Endothelial cell of umbilical vein (primary cell): Measurements from ENCODE around the gene GALNT12. TPM values are rescaled to one million over a fixed set of nuclear protein-coding genes. Genes with fewer than 3 reads are reported as not detected.

ENCODE experiments used
- BruUV-seq: library from RNA; stranded (reverse); fragments of 400-500 nt; replicated peaks from 2 replicates; lab custom pipeline; 2021; lab: Mats Ljungman, UMichigan
- CTCF ChIA-PET: fragments of 300-600, 350-600 bp; sonication (Branson Sonifier 250); formaldehyde crosslinking; loops from one replicate; lab custom pipeline; 2021; ENCODE audit warnings: antibody characterized with exemption, inconsistent platforms; lab: Charles Lee
- POLR2A ChIA-PET: fragments of 300-600, 350-600 bp; sonication (Branson Sonifier 250); formaldehyde crosslinking; loops from one replicate; lab custom pipeline; 2021; ENCODE audit warnings: antibody characterized with exemption, inconsistent platforms; lab: Charles Lee
- DNase-seq: peaks from one replicate; pipeline ENCODE4 v3.0.0-alpha.2; 2011; ENCODE audit warnings: low read depth, low spot score
- FAIRE-seq: peaks from 2 replicates; lab custom pipeline; 2011; peaks lifted over from hg19 to GRCh38; lab: Jason Lieb, UNC
- H2AFZ ChIP-seq: 2 replicates; pipeline ENCODE4 v1.6.0; 2012; ENCODE audit warnings: low read depth, low read length, control low read depth, inconsistent platforms
- H3K27ac ChIP-seq: 2 replicates; pipeline ENCODE4 v1.5.1; 2011; ENCODE audit warnings: low read depth, mild to moderate bottlenecking, control low read depth, low read length, moderate library complexity; ENCODE audit not compliant: insufficient read depth
- H3K27me3 ChIP-seq, 2 experiments: 2 replicates each; pipeline versions ENCODE4 v1.6.0 to v1.6.1; 2011; ENCODE audit warnings: low read length in 2 of 2, mixed read lengths in 1 of 2; ENCODE audit not compliant: control insufficient read depth in 2 of 2, insufficient read depth in 2 of 2
- H3K36me3 ChIP-seq, 2 experiments: 2 replicates in 1 of 2; 3 replicates in 1 of 2; pipeline ENCODE4 v1.5.1; 2011; ENCODE audit warnings: low read length in 2 of 2, mild to moderate bottlenecking in 1 of 2, moderate library complexity in 1 of 2; ENCODE audit not compliant: control insufficient read depth in 2 of 2, insufficient read depth in 2 of 2; ENCODE audit errors: extremely low read depth in 1 of 2
- H3K4me1 ChIP-seq: 3 replicates; pipeline ENCODE4 v1.5.1; 2011; ENCODE audit warnings: mild to moderate bottlenecking, low read length; ENCODE audit not compliant: control insufficient read depth, insufficient read depth; ENCODE audit errors: extremely low read depth
- H3K4me2 ChIP-seq: 2 replicates; pipeline ENCODE4 v1.6.1; 2011; ENCODE audit warnings: low read length, control low read depth, mixed read lengths; ENCODE audit not compliant: insufficient read depth
- H3K4me3 ChIP-seq, 3 experiments: fragments of 200-600 bp in 1 of 3; sonication (generic), shearing (Covaris generic) in 1 of 3; replicated peaks in 1 of 3; 2 replicates each; pipeline ENCODE4 v1.5.1; 2011 to 2016; ENCODE audit warnings: control low read depth in 3 of 3, low read length in 3 of 3, mild to moderate bottlenecking in 2 of 3, inconsistent platforms in 1 of 3, low read depth in 1 of 3, moderate library complexity in 1 of 3; ENCODE audit not compliant: insufficient read depth in 1 of 3
- H3K79me2 ChIP-seq: 2 replicates; pipeline ENCODE4 v1.6.0; 2012; ENCODE audit warnings: low read length, inconsistent platforms; ENCODE audit not compliant: control insufficient read depth, insufficient read depth
- H3K9ac ChIP-seq: replicated peaks from 2 replicates; pipeline ENCODE3; 2011; ENCODE audit warnings: low read length, control low read depth; ENCODE audit not compliant: insufficient read depth; ENCODE audit errors: extremely low read depth
- H3K9me1 ChIP-seq: replicated peaks from 3 replicates; pipeline ENCODE4 v1.6.0; 2011; ENCODE audit warnings: mild to moderate bottlenecking, low read length; ENCODE audit not compliant: control insufficient read depth, insufficient read depth; ENCODE audit errors: extremely low read depth
- H3K9me3 ChIP-seq: replicated peaks from 2 replicates; pipeline ENCODE4 v1.5.1; 2012; ENCODE audit warnings: low read length, inconsistent platforms; ENCODE audit not compliant: control insufficient read depth, insufficient read depth
- H4K20me1 ChIP-seq: replicated peaks from 2 replicates; pipeline ENCODE3; 2011; ENCODE audit warnings: mild to moderate bottlenecking, low read length; ENCODE audit not compliant: control insufficient read depth, insufficient read depth; ENCODE audit errors: extremely low read depth
- EZH2 ChIP-seq: IDR thresholded peaks from 2 replicates; pipeline ENCODE4 v1.6.1; 2012; ENCODE audit warnings: borderline replicate concordance, low read depth, mild to moderate bottlenecking, moderate library complexity, low read length, inconsistent platforms; ENCODE audit not compliant: severe bottlenecking
- FOS ChIP-seq: IDR thresholded peaks from 2 replicates; pipeline ENCODE4 v1.6.1; 2011; ENCODE audit warnings: mild to moderate bottlenecking, low read length, moderate library complexity, borderline replicate concordance; ENCODE audit not compliant: insufficient read depth
- GATA2 ChIP-seq: IDR thresholded peaks from 2 replicates; pipeline ENCODE4 v1.7.0; 2011; ENCODE audit warnings: low read depth, mild to moderate bottlenecking, moderate library complexity, mixed read lengths, low read length; ENCODE audit not compliant: insufficient read length, insufficient read depth
- JUN ChIP-seq: IDR thresholded peaks from 2 replicates; pipeline ENCODE4 v1.6.1; 2011; ENCODE audit warnings: borderline replicate concordance, low read depth; ENCODE audit not compliant: insufficient read length, insufficient read depth
- MYC ChIP-seq: IDR thresholded peaks from one replicate; pipeline ENCODE4 v1.6.1; 2011; ENCODE audit warnings: mild to moderate bottlenecking, low read depth, low read length
- POLR2A ChIP-seq: IDR thresholded peaks from 2 replicates; pipeline ENCODE4 v1.6.1; 2012; ENCODE audit warnings: low read depth, mild to moderate bottlenecking, control low read depth, low read length
- POLR2AphosphoS5 ChIP-seq: IDR thresholded peaks from 2 replicates; pipeline ENCODE4 v1.6.1; 2012; ENCODE audit warnings: low read depth, mild to moderate bottlenecking, control low read depth, low read length, moderate library complexity; ENCODE audit not compliant: insufficient read depth
- dilution Hi-C: fragments of 300-500 bp; cut with MboI; formaldehyde crosslinking; loops from one replicate; pipeline ENCODE4 v1.15.0; 2019; ENCODE audit warnings: low sequenced_read_pairs; ENCODE audit not compliant: extremely low pct_ligation_motif_present
- intact Hi-C: fragments of 100-400 bp; cut with micrococcal nuclease; formaldehyde crosslinking; loops from one replicate; pipeline ENCODE4 v1.10.0; 2022
- polyA plus RNA-seq, 4 experiments: library from polyadenylated mRNA; depleted of rRNA in 3 of 4; stranded (reverse) in 3 of 4; unstranded in 1 of 4; fragments of >200 nt; gene quantifications; 2 replicates each; pipeline versions ENCODE4 v1.2.1 to v1.2.3, GENCODE V29; 2011 to 2012; ENCODE audit warnings: missing spikeins in 1 of 4
- total RNA-seq: library from RNA; stranded (reverse); gene quantifications from 2 replicates; pipeline ENCODE4 v1.2.3, GENCODE V29; 2021
- TF ChIP-seq, protein P1 (sequence below), 2 donors: IDR thresholded peaks; 1 replicate in 1 of 2; 2 replicates in 1 of 2; pipeline ENCODE4 v1.5.1; 2011; ENCODE audit warnings: low read length in 2 of 2, mild to moderate bottlenecking in 2 of 2, moderate library complexity in 2 of 2, control low read depth in 1 of 2, inconsistent platforms in 1 of 2, low read depth in 1 of 2; ENCODE audit not compliant: insufficient read depth in 1 of 2; ENCODE audit errors: extremely low read depth in 1 of 2
- TF ChIP-seq, protein P2 (sequence below): IDR thresholded peaks from 2 replicates; pipeline ENCODE4 v1.6.1; 2011; ENCODE audit not compliant: insufficient read depth, insufficient read length

The GALNT12 gene
- total and polyA plus RNA-seq, 2 donors (not counting 3 experiments of a cell fraction or from before 2014, with no cell fraction given), result 0.26 to 0.44 TPM

DNA sequence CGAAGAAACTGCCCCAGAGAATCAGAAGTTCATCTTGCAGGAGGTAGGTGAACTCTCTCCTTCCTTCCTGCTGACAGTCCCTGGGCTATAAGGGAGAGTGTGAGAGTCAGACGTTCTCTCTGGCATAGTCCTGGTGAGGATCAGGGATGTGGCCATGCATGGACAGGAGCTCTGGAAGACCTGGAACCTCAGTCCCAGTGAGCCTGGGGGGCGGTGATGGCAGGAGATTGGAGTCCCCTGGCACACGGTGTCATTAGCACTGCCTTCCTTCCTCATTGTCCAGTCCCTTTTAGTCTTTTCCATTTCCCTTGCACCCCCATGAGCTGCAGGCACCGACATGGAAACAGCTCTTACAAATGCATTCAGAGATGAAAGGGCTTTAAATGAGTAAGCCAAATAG, 38.6 kb downstream of the GALNT12 start:
- no peaks in the 10 kb centered on the region for H3K36me3 ChIP-seq
- H4K20me1 ChIP-seq, result no peaks in the 10 kb centered on the region
- no TSS peak for BruUV-seq
- TF ChIP-seq FOS (no peak), POLR2A (no peak), EZH2 (no peak), GATA2 (no peak)
- TF ChIP-seq, protein P1, sequence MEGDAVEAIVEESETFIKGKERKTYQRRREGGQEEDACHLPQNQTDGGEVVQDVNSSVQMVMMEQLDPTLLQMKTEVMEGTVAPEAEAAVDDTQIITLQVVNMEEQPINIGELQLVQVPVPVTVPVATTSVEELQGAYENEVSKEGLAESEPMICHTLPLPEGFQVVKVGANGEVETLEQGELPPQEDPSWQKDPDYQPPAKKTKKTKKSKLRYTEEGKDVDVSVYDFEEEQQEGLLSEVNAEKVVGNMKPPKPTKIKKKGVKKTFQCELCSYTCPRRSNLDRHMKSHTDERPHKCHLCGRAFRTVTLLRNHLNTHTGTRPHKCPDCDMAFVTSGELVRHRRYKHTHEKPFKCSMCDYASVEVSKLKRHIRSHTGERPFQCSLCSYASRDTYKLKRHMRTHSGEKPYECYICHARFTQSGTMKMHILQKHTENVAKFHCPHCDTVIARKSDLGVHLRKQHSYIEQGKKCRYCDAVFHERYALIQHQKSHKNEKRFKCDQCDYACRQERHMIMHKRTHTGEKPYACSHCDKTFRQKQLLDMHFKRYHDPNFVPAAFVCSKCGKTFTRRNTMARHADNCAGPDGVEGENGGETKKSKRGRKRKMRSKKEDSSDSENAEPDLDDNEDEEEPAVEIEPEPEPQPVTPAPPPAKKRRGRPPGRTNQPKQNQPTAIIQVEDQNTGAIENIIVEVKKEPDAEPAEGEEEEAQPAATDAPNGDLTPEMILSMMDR (IDR thresholded peaks at IDR 0.05; ENCODE audit: extremely low read depth in 1 of 2, insufficient read depth in 1 of 2, low read depth in 1 of 2, low read length in 2 of 2), result no peak
- dilution Hi-C loops, result no loop called here
- H2AFZ ChIP-seq, result no peak overlapping the region
- H3K27ac ChIP-seq, result no peak overlapping the region
- ChIA-PET CTCF (interaction anchor here (8.7 kb wide), 1 partner anchor 150 kb away, joined by 181 read pairs; no protein-coding TSS in a partner anchor), POLR2A (no interaction called here)
- no peaks in the 10 kb centered on the region for H3K79me2 ChIP-seq
- no peak overlapping the region for H3K4me2 ChIP-seq
- no peaks in the 10 kb centered on the region for H3K4me1 ChIP-seq
- H3K27me3 ChIP-seq, result no peaks in the 10 kb centered on the region
- no peak overlapping the region for H3K9ac ChIP-seq
- intact Hi-C loops, result loop anchor here (5.0 kb wide), 1 partner anchor 529 kb away; no protein-coding TSS in a partner anchor
- H3K9me1 ChIP-seq, result no peaks in the 10 kb centered on the region
- no peaks in the 10 kb centered on the region for H3K9me3 ChIP-seq
- DNase-seq (no peak), FAIRE-seq (no peak)
- no peak overlapping the region for H3K4me3 ChIP-seq

DNA sequence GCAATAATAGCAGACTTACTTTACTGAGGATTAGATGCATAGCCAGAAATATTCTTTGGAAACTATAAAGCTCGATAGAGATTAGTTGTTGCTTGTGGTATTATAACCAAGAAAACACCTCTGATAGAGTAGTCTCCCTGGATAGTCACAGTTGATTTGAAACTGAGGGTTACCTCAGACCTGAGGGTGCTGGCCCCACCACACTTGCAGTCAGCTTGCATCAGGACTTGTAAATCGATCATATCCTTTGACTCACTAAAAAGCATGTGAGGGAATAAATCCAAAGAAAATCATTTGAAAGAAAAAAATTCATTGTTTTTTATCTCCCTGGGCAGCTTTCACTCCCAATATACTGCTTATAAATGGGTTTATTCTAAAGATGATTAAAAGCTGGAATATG, 39.4 kb downstream of the GALNT12 start:
- Histone ChIP-seq H3K27me3 (no peaks in the 10 kb centered on the region), H3K79me2 (no peaks in the 10 kb centered on the region), H4K20me1 (no peaks in the 10 kb centered on the region), H3K36me3 (no peaks in the 10 kb centered on the region), H3K9me3 (no peaks in the 10 kb centered on the region), H3K4me2 (no peak overlapping the region), H3K9ac (no peak overlapping the region), H3K9me1 (no peaks in the 10 kb centered on the region), H3K4me3 (no peak overlapping the region), H3K27ac (no peak overlapping the region), H2AFZ (no peak overlapping the region), H3K4me1 (no peaks in the 10 kb centered on the region)
- dilution Hi-C loops (no loop called here), intact Hi-C loops (loop anchor here (5.0 kb wide), 1 partner anchor 530 kb away; no protein-coding TSS in a partner anchor)
- no peak for TF ChIP-seq MYC
- TF ChIP-seq, protein P2, sequence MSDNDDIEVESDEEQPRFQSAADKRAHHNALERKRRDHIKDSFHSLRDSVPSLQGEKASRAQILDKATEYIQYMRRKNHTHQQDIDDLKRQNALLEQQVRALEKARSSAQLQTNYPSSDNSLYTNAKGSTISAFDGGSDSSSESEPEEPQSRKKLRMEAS, result no peak
- TF ChIP-seq JUN, result no peak
- TF ChIP-seq, protein P1 (IDR thresholded peaks at IDR 0.05; ENCODE audit: extremely low read depth in 1 of 2, insufficient read depth in 1 of 2, low read depth in 1 of 2, low read length in 2 of 2), result no peak
- no peak for TF ChIP-seq GATA2
- no peak for TF ChIP-seq POLR2AphosphoS5
- TF ChIP-seq POLR2A, result no peak
- TF ChIP-seq EZH2, result no peak
- no peak for TF ChIP-seq FOS
- no peak for FAIRE-seq
- BruUV-seq, result no TSS peak
- DNase-seq, result no peak
- CTCF ChIA-PET, result interaction anchor here (1.1 to 8.7 kb wide), 5 partner anchors 39 to 295 kb away, joined by 3 to 181 read pairs (median 12); no protein-coding TSS in a partner anchor
- POLR2A ChIA-PET, result no interaction called here
